ENCODE measurements around the gene BARHL1.

DNA sequence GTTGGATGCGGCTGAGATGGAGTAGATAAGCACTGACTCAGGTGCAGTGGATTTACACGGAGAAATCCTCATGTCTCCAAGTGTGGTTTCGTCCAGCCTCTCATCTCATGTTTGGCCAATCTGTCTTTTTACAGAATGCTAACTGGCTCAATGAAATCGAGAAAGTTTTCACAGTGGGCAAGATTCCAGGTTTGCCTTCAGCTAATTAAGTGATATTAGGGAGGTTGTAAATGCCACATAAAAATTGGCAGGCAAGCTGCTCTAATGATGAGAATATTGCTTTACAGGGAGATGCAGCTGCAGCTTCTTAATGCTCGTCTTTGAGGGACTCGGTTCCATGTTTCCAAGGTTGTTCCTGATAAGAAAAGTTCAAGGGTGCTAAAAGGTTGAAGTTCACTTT lies 23.7 kb downstream of the BARHL1 start:
- TF ChIP-seq, protein P1, sequence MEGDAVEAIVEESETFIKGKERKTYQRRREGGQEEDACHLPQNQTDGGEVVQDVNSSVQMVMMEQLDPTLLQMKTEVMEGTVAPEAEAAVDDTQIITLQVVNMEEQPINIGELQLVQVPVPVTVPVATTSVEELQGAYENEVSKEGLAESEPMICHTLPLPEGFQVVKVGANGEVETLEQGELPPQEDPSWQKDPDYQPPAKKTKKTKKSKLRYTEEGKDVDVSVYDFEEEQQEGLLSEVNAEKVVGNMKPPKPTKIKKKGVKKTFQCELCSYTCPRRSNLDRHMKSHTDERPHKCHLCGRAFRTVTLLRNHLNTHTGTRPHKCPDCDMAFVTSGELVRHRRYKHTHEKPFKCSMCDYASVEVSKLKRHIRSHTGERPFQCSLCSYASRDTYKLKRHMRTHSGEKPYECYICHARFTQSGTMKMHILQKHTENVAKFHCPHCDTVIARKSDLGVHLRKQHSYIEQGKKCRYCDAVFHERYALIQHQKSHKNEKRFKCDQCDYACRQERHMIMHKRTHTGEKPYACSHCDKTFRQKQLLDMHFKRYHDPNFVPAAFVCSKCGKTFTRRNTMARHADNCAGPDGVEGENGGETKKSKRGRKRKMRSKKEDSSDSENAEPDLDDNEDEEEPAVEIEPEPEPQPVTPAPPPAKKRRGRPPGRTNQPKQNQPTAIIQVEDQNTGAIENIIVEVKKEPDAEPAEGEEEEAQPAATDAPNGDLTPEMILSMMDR (IDR thresholded peaks at IDR 0.05), result no peak
- TF ChIP-seq POLR2A (IDR thresholded peaks at IDR 0.05) (no peak), EP300 (IDR thresholded peaks at IDR 0.05) (no peak), POLR2AphosphoS5 (IDR thresholded peaks at IDR 0.05) (no peak)

Measured in stomach (tissue), 4 donors.